ENCODE data around the gene COL18A1.

- TF ChIP-seq CTCF (IDR thresholded peaks at IDR 0.05) (no peak), POLR2A (IDR thresholded peaks at IDR 0.05) (no peak)
Measured at GRCh38 chr21:45562965-45563364, 158.0 kb downstream of the COL18A1 start.

All from transverse colon (tissue), 3 donors.